ENCODE results near the gene FNDC7. TPM values are rescaled to one million over a fixed set of nuclear protein-coding genes. Genes with fewer than 3 reads are reported as not detected.
A peak's percentile ranks its signal among the peaks of the same experiment; 100 is the strongest.

The FNDC7 gene
- total and polyA plus RNA-seq, 7 donors, result 0.09 to 0.32 TPM; not detected in 5

GRCh38 chr1:108718927-108719655, 6.4 kb downstream of the FNDC7 start:
- 31 to 34% (median 31%) methylated on average over 6 of the region's 6 CpGs for WGBS, 3 donors
- H3K27ac ChIP-seq, result no peak overlapping the region
- TF ChIP-seq, protein P1, sequence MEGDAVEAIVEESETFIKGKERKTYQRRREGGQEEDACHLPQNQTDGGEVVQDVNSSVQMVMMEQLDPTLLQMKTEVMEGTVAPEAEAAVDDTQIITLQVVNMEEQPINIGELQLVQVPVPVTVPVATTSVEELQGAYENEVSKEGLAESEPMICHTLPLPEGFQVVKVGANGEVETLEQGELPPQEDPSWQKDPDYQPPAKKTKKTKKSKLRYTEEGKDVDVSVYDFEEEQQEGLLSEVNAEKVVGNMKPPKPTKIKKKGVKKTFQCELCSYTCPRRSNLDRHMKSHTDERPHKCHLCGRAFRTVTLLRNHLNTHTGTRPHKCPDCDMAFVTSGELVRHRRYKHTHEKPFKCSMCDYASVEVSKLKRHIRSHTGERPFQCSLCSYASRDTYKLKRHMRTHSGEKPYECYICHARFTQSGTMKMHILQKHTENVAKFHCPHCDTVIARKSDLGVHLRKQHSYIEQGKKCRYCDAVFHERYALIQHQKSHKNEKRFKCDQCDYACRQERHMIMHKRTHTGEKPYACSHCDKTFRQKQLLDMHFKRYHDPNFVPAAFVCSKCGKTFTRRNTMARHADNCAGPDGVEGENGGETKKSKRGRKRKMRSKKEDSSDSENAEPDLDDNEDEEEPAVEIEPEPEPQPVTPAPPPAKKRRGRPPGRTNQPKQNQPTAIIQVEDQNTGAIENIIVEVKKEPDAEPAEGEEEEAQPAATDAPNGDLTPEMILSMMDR (IDR thresholded peaks at IDR 0.05), result no peak

DNA sequence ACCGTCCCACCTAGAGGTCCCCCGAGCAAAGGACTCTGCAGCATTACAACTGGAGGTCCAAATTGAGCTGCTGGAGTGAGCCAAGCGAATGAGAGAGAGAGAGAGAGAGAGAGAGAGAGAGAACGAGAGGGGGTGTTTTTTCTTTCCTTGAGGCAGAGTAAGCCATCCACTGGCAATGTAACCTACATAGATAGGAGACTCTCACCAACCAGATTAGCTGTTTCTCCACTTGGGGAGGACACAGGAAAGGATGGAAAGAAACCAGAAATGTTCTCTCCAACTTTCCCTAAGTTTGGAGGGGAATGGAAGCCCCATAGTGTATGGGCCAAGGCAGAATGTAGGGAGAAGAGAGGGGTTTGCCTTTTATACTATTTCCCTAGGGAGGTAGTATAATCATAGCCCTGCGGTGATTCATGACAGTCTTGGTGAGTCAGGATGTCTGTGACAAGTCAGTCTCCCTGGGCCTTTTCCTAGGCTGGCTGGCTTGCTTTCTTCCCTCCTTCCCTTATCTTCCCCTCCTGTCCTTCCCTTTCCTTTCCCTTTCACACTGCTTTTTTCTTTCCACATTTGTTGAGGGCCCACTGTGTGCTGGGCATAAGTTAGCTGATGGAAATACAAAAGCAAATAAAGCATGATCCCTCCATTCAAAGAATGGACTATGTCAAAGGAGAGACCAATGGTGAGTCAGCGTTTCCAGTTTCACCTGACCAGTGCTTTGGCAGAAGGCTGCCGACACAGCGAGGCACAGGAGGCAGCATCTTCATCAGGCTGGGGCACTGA, 7.1 kb downstream of the FNDC7 start:
- no peaks in the 10 kb centered on the region for H3K9me3 ChIP-seq
- ATAC-seq (peak; percentile 67 to 77 (median 73)), DNase-seq (no peak)
- TF ChIP-seq, protein P1 (IDR thresholded peaks at IDR 0.05), result no peak
- H3K4me1 ChIP-seq, result no peaks in the 10 kb centered on the region
- no peaks in the 10 kb centered on the region for H3K36me3 ChIP-seq (ENCODE audit: insufficient read depth in 1 of 2, low read depth in 1 of 2)
- H3K4me3 ChIP-seq, result no peak overlapping the region
- no peaks in the 10 kb centered on the region for H3K27me3 ChIP-seq (ENCODE audit: insufficient read depth in 3 of 3, low read length in 2 of 3)
- H3K27ac ChIP-seq, result no peak overlapping the region
- WGBS, 3 donors, result 59 to 67% (median 66%) methylated on average over 8 of the region's 8 CpGs
- intact Hi-C loops (cut with DNase I), result no loop called here

More at GRCh38 chr1:108718927-108719655, 6.4 kb downstream of the FNDC7 start:
- H3K9me3 ChIP-seq, result no peaks in the 10 kb centered on the region
- no peaks in the 10 kb centered on the region for H3K4me1 ChIP-seq
- intact Hi-C loops (cut with DNase I), result no loop called here
- H3K36me3 ChIP-seq (ENCODE audit: insufficient read depth in 1 of 2, low read depth in 1 of 2), result no peaks in the 10 kb centered on the region
- no peak overlapping the region for H3K4me3 ChIP-seq
- H3K27me3 ChIP-seq (ENCODE audit: insufficient read depth in 3 of 3, low read length in 2 of 3), result no peaks in the 10 kb centered on the region
- DNase-seq (no peak), ATAC-seq (peak in 2 of 4 donors; percentile 28 to 49)

GRCh38 chr1:108722292-108722691, 9.6 kb downstream of the FNDC7 start:
- H3K36me3 ChIP-seq (ENCODE audit: insufficient read depth in 1 of 2, low read depth in 1 of 2), result no peaks in the 10 kb centered on the region
- TF ChIP-seq, protein P1 (IDR thresholded peaks at IDR 0.05), result no peak
- H3K4me3 ChIP-seq, result no peak overlapping the region
- 76 to 81% (median 77%) methylated on average over 6 of the region's 6 CpGs for WGBS, 3 donors
- H3K27ac ChIP-seq, result no peak overlapping the region
- ATAC-seq, result no peak
- no peaks in the 10 kb centered on the region for H3K9me3 ChIP-seq
- no peak for DNase-seq
- intact Hi-C loops (cut with DNase I), result no loop called here
- no peaks in the 10 kb centered on the region for H3K27me3 ChIP-seq (ENCODE audit: insufficient read depth in 3 of 3, low read length in 2 of 3)
- no peaks in the 10 kb centered on the region for H3K4me1 ChIP-seq

DNA sequence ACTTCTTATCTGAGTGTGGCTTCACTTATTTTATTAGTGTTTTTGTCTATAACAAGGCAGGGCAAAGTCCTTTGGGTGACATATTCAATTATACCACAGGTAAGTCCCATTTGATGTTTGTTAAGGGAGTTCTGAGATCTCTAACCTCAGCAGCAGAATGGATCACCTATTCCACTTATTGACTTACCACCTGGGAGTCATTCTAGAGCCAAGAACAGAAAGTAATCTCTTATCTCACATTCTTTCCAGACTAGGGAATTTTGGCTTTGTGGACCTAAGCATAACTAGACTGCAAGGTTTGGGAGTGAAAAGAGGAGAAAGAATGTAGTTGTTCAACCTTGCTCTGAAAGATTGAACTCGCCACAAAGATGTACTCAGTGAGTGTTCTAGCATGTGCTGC, 13.2 kb downstream of the FNDC7 start:
- ATAC-seq (no peak), DNase-seq (no peak)
- Histone ChIP-seq H3K9me3 (no peaks in the 10 kb centered on the region), H3K36me3 (ENCODE audit: insufficient read depth in 1 of 2, low read depth in 1 of 2) (no peaks in the 10 kb centered on the region), H3K27me3 (ENCODE audit: insufficient read depth in 3 of 3, low read length in 2 of 3) (no peaks in the 10 kb centered on the region), H3K4me3 (no peak overlapping the region), H3K4me1 (no peaks in the 10 kb centered on the region), H3K27ac (no peak overlapping the region)
- intact Hi-C loops (cut with DNase I), result no loop called here
- 74 to 87% (median 86%) methylated on average over 1 of the region's 1 CpG for WGBS, 3 donors
- TF ChIP-seq, protein P1 (IDR thresholded peaks at IDR 0.05), result no peak

Data from psoas muscle (tissue), 8 donors.